ENCODE data around the gene MS4A15. TPM values are rescaled to one million over a fixed set of nuclear protein-coding genes. Genes with fewer than 3 reads are reported as not detected.

Gene MS4A15
- total RNA-seq, 1 donor from 2014 or later = 113 TPM

DNA sequence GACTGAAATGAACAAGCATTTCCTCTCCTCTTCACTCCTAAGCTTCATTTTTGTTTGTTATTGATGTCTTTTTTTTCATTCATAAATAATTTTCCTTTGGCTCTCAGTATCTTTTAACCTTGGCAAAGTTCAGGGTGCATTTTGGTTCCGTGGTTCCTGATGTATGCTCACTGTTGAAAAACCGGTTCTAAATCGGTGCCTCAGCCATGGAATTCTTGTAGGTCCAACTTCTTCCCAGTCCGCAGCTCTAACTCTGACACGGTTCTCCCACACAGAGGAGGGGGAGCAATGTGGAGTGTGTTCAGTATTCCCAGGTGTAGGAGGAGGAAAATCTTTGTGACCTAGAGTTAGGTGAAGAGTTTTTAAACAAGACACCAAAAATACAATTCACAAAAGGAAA lies 12.6 kb upstream of the MS4A15 start:
- intact Hi-C loops (cut with DNase I) = no loop called here
- no peak overlapping the region for H3K27ac ChIP-seq
- ATAC-seq (no peak), DNase-seq (no peak)
- no peaks in the 10 kb centered on the region for H3K9me3 ChIP-seq
- H3K36me3 ChIP-seq = no peaks in the 10 kb centered on the region
- H3K27me3 ChIP-seq (ENCODE audit: low read depth) = no peaks in the 10 kb centered on the region
- H3K4me1 ChIP-seq = no peaks in the 10 kb centered on the region
- no peak overlapping the region for H3K4me3 ChIP-seq
- TF ChIP-seq, protein P1, sequence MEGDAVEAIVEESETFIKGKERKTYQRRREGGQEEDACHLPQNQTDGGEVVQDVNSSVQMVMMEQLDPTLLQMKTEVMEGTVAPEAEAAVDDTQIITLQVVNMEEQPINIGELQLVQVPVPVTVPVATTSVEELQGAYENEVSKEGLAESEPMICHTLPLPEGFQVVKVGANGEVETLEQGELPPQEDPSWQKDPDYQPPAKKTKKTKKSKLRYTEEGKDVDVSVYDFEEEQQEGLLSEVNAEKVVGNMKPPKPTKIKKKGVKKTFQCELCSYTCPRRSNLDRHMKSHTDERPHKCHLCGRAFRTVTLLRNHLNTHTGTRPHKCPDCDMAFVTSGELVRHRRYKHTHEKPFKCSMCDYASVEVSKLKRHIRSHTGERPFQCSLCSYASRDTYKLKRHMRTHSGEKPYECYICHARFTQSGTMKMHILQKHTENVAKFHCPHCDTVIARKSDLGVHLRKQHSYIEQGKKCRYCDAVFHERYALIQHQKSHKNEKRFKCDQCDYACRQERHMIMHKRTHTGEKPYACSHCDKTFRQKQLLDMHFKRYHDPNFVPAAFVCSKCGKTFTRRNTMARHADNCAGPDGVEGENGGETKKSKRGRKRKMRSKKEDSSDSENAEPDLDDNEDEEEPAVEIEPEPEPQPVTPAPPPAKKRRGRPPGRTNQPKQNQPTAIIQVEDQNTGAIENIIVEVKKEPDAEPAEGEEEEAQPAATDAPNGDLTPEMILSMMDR (IDR thresholded peaks at IDR 0.05) = no peak

DNA sequence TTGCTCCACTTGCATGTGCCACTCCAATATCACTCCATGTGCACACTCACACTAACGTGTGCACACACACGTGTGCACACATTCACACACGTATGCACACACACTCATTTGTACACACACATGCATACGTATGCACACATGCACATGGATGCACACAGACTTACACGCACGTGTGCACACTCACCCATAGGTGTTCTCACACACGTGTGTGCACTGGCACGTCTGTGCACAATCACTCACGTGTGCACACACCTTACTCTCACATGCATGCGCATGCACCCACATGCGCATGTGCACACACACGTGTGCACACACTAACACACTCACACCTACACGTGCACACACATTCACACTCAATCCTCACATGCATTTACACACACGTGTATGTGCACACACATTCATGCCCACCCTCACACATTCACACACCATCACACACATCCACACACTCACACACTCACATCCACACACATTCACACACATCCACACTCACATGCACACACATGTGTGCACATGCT lies 9.3 kb upstream of the MS4A15 start:
- H3K36me3 ChIP-seq = no peaks in the 10 kb centered on the region
- H3K9me3 ChIP-seq = no peaks in the 10 kb centered on the region
- H3K27ac ChIP-seq = no peak overlapping the region
- peaks cover 9% of the 10 kb centered on the region for H3K27me3 ChIP-seq (ENCODE audit: low read depth)
- intact Hi-C loops (cut with DNase I) = no loop called here
- H3K4me3 ChIP-seq = no peak overlapping the region
- TF ChIP-seq, protein P1 (IDR thresholded peaks at IDR 0.05) = no peak
- DNase-seq = no peak
- no peak for ATAC-seq
- H3K4me1 ChIP-seq = no peaks in the 10 kb centered on the region

DNA sequence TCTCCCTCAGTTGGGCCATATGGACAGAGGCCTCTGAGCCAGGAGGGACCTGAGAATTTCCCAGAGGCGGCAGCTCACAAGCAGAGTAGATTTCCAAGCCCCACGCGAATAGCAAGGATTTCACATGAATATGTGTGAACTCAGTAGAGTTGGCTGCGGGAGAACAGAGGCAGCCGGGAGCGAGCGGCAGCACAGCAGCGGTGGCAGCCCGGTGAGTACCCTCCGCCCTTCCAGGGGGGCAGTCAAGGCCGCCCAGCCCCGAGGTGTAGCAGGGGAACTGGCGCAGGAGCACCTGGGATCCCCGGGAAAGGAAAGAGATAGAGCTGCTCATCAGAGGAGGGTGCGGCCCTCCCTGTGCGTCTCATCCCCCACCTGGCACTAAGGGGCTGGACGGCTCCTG lies 8.4 kb upstream of the MS4A15 start:
- no peak overlapping the region for H3K27ac ChIP-seq
- no peaks in the 10 kb centered on the region for H3K4me1 ChIP-seq
- TF ChIP-seq, protein P1 (IDR thresholded peaks at IDR 0.05) = no peak
- no peak for DNase-seq
- H3K4me3 ChIP-seq = no peak overlapping the region
- intact Hi-C loops (cut with DNase I) = no loop called here
- ATAC-seq = no peak
- H3K27me3 ChIP-seq (ENCODE audit: low read depth) = peaks cover 11% of the 10 kb centered on the region
- H3K9me3 ChIP-seq = no peaks in the 10 kb centered on the region
- no peaks in the 10 kb centered on the region for H3K36me3 ChIP-seq

DNA sequence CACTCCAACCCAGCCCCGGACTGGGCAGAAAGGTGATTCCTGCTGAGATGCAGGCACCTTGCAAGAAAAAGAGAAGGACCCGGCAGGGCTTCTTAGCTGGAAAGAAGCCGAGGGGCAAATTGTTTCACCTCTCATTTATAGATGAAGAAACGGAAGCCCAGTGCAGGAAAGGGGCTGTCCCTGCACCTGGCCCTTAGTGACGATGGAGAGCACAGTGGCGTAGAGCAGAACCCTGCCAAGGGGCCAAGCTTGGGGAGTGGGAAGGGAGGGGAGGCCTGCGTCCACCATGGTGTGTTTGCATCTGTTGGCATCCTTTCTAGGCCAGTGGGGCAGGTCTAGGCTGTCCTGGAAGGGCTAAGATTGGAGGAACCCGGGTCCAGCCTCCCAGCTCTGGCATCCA lies 7.8 kb upstream of the MS4A15 start:
- TF ChIP-seq, protein P1 (IDR thresholded peaks at IDR 0.05) = no peak
- no peak for ATAC-seq
- no peak overlapping the region for H3K4me3 ChIP-seq
- H3K27ac ChIP-seq = no peak overlapping the region
- H3K4me1 ChIP-seq = no peaks in the 10 kb centered on the region
- H3K36me3 ChIP-seq = no peaks in the 10 kb centered on the region
- peaks cover 17% of the 10 kb centered on the region for H3K27me3 ChIP-seq (ENCODE audit: low read depth)
- no peaks in the 10 kb centered on the region for H3K9me3 ChIP-seq
- no peak for DNase-seq
- intact Hi-C loops (cut with DNase I) = no loop called here

DNA sequence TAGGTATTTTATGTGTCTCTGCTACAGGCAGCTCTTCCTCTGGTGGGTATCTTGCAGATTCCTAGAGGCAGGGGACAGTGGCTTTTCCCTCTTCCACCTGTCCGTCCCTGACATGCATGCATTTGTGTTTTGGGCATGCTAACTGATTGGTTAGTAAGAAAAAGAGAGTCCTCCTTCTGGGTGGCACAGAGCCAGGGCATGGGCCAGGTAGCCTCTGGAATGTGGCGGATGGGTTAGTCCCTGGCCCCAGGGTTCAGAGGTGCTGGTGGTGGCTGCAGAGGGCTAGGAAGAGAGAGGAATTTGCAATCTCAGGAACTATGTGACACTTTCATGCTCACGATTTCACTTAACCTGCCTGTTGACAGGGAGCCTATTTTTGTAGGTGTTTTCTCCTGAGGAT lies 5.8 kb upstream of the MS4A15 start:
- Histone ChIP-seq H3K27ac (no peak overlapping the region), H3K4me3 (no peak overlapping the region), H3K27me3 (ENCODE audit: low read depth) (peaks cover 18% of the 10 kb centered on the region), H3K36me3 (no peaks in the 10 kb centered on the region), H3K4me1 (no peaks in the 10 kb centered on the region), H3K9me3 (no peaks in the 10 kb centered on the region)
- no peak for DNase-seq
- TF ChIP-seq, protein P1 (IDR thresholded peaks at IDR 0.05) = no peak
- no peak for ATAC-seq
- intact Hi-C loops (cut with DNase I) = no loop called here

DNA sequence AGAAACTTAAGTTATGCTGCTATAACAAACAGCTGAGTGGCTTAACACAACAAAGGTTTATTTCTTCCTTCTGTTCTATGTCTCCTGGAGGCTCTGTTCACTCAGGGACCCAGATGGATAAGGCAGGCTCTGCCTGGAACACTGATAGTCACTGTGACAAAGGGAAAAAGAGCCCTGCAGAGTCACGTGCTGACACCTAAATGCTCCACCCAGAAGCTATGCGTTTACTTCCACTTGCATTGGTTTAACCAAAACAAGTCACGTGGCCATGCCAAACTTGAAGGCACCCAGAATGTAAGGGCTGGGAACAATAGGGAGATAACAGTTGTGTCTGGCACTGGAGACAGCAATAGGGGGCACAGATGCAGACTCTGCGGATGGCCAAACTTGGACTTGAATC lies 3.4 kb upstream of the MS4A15 start:
- TF ChIP-seq, protein P1 (IDR thresholded peaks at IDR 0.05) = no peak
- H3K4me3 ChIP-seq = no peak overlapping the region
- no peak overlapping the region for H3K27ac ChIP-seq
- DNase-seq = no peak
- no peaks in the 10 kb centered on the region for H3K36me3 ChIP-seq
- no peaks in the 10 kb centered on the region for H3K4me1 ChIP-seq
- H3K9me3 ChIP-seq = no peaks in the 10 kb centered on the region
- intact Hi-C loops (cut with DNase I) = no loop called here
- H3K27me3 ChIP-seq (ENCODE audit: low read depth) = peaks cover 23% of the 10 kb centered on the region
- ATAC-seq = no peak
